Right lobe of liver (tissue), 6 donors: ENCODE results near the gene MSGN1. TPM values are rescaled to one million over a fixed set of nuclear protein-coding genes. Genes with fewer than 3 reads are reported as not detected.

ENCODE experiments used
- ATAC-seq, 4 donors: fragments of 200-7000 bp; cut with Tn5 transposase; one replicate each; pipeline ENCODE4 v1.9.1; 2020; ENCODE audit warnings: mild to moderate bottlenecking in 4 of 4, moderate library complexity in 4 of 4
- DNase-seq, 3 donors: peaks; one replicate each; pipeline ENCODE4 v3.0.0-alpha.2; 2020
- H3K27ac ChIP-seq, 3 donors: fragments of 200-600 bp; one replicate each; pipeline ENCODE4 v1.8.0; 2022
- H3K27me3 ChIP-seq, 2 donors: fragments of 200-600 bp; one replicate each; pipeline ENCODE4 v1.8.0; 2022
- H3K36me3 ChIP-seq, 4 donors: fragments of 200-600 bp; sonication (generic) in 1 of 4; one replicate each; pipeline versions ENCODE4 v1.5.1 to v1.8.0; 2017 to 2022; ENCODE audit warnings: control low read depth in 1 of 4
- H3K4me1 ChIP-seq, 4 donors: fragments of 200-600 bp; sonication (generic) in 1 of 4; one replicate each; pipeline versions ENCODE4 v1.5.1 to v1.8.0; 2017 to 2022; ENCODE audit warnings: control low read depth in 1 of 4
- H3K4me3 ChIP-seq, 3 donors: fragments of 200-600 bp; one replicate each; pipeline ENCODE4 v1.8.0; 2022
- H3K9me3 ChIP-seq, 4 donors: fragments of 200-600 bp; sonication (generic) in 1 of 4; one replicate each; pipeline versions ENCODE4 v1.5.1 to v1.8.0; 2017 to 2022; ENCODE audit warnings: control low read depth in 1 of 4
- POLR2A ChIP-seq: fragments of 450-650 bp; IDR thresholded peaks from one replicate; pipeline ENCODE4 v1.6.1; 2017; ENCODE audit warnings: antibody characterized with exemption, mild to moderate bottlenecking
- WGBS: methylation state at CpG from one replicate; pipeline ENCODE4 v1.1.6; 2018; ENCODE audit warnings: low coverage, low lambda C conversion rate; ENCODE audit not compliant: insufficient coverage; ENCODE audit errors: missing lambda C conversion rate; 5-methylcytosine and 5-hydroxymethylcytosine counted together
- intact Hi-C, 2 donors: fragments of 100-400 bp; cut with DNase I; formaldehyde crosslinking; loops; one replicate each; pipeline versions ENCODE4 v1.11.2 to v1.14.1; 2022
- total RNA-seq, 6 experiments: library from RNA; depleted of rRNA in 2 of 6; stranded (reverse); fragments of >200 nt in 2 of 6; fragmentation: NEBNext Ultra II Directional in 3 of 6; extraction: Animal tissue kit (Norgen Biotek cat#: 25700) in 3 of 6; gene quantifications; one replicate each; pipeline versions ENCODE4 v1.1.0 to v1.2.4, GENCODE V29; 2016 to 2023
- TF ChIP-seq, protein P1 (sequence below), 4 donors: fragments of 200-600 bp in 3 of 4; fragments of 450-650 bp in 1 of 4; IDR thresholded peaks; one replicate each; pipeline versions ENCODE4 v1.5.1 to v1.8.0; 2016 to 2022; ENCODE audit warnings: antibody characterized with exemption in 4 of 4, mild to moderate bottlenecking in 2 of 4
- donor health status: DM: no; HTN: yes; CAD: no.
- donor health status: DM: no; HTN: no; CAD: no.
- donor health status: DM: no; HTN: no; CAD: no.
- donor health status: DM: no; HTN: yes; CAD: no.
- donor health status: DM: no; HTN: yes; CAD: no.

MSGN1 gene
- total RNA-seq, 6 experiments from 2014 or later: not detected

DNA sequence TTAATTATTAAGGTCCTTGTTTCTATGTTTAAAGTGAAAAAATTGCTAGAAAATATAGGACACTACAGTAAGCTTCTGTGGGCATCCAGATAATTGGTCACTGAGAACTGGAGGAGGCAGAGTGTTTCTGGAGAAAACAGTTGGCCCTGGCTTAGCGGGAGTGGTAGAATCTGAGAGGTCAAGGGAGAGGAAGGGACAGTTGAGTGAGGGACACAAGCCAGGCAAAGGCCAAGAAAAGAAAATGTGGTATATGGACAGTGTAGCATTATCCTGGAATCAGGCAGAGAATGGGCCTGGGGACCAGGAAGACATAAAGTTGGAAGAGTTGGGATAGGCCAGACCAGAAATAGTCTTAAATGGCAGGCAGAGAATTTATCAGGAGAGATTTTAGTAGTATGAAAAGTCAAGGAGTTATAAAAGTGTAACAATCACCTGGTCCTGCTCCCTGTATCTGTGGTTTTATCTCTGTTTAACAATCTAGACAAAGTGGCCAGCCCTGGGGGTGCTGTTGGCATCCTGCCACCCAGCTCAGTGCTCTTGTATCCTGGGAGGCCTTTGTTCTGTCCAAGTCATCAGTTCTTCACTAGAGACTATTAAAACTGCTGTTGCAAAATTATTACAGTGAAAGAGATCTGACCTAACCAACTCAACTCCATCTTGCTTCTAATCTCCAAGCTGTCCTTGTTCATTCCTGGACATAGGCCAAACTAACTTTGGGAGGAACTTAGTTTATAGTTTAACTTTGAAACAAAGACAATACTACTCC, 15.4 kb upstream of the MSGN1 start:
- intact Hi-C loops: no loop called here
- no peak for DNase-seq
- TF ChIP-seq, protein P1, sequence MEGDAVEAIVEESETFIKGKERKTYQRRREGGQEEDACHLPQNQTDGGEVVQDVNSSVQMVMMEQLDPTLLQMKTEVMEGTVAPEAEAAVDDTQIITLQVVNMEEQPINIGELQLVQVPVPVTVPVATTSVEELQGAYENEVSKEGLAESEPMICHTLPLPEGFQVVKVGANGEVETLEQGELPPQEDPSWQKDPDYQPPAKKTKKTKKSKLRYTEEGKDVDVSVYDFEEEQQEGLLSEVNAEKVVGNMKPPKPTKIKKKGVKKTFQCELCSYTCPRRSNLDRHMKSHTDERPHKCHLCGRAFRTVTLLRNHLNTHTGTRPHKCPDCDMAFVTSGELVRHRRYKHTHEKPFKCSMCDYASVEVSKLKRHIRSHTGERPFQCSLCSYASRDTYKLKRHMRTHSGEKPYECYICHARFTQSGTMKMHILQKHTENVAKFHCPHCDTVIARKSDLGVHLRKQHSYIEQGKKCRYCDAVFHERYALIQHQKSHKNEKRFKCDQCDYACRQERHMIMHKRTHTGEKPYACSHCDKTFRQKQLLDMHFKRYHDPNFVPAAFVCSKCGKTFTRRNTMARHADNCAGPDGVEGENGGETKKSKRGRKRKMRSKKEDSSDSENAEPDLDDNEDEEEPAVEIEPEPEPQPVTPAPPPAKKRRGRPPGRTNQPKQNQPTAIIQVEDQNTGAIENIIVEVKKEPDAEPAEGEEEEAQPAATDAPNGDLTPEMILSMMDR (IDR thresholded peaks at IDR 0.05): no peak
- TF ChIP-seq POLR2A: no peak
- Histone ChIP-seq H3K4me1 (no peaks in the 10 kb centered on the region), H3K4me3 (no peak overlapping the region), H3K9me3 (no peaks in the 10 kb centered on the region), H3K27me3 (no peaks in the 10 kb centered on the region), H3K36me3 (no peaks in the 10 kb centered on the region), H3K27ac (no peak overlapping the region)
- ATAC-seq: no peak
- 86% methylated on average over 1 of the region's 1 CpG for WGBS

DNA sequence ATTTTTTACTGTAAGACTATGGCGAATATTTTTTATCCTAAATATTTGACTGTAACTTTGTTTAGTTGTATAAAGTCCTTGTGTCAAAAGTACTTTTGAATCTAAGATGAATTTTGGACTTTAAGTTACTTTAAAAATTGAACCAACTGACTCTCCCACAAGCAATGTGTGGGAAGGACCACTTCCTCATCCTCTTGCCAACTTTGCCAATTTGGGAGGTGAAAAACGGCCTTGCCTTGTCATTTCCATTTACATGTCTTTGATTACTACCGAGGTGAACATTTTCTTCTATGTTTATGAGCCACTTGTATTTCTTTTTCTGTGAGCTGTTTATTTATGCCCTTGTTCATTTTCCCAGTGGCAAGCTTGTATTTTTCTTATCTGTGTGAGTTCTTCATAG, 12.8 kb upstream of the MSGN1 start:
- ATAC-seq (no peak), DNase-seq (no peak)
- intact Hi-C loops: no loop called here
- no peaks in the 10 kb centered on the region for H3K9me3 ChIP-seq
- H3K27me3 ChIP-seq: no peaks in the 10 kb centered on the region
- no peak overlapping the region for H3K4me3 ChIP-seq
- H3K36me3 ChIP-seq: no peaks in the 10 kb centered on the region
- TF ChIP-seq, protein P1 (IDR thresholded peaks at IDR 0.05): no peak
- TF ChIP-seq POLR2A: no peak
- no peak overlapping the region for H3K27ac ChIP-seq
- WGBS: 49% methylated on average over 3 of the region's 3 CpGs
- H3K4me1 ChIP-seq: no peaks in the 10 kb centered on the region

DNA sequence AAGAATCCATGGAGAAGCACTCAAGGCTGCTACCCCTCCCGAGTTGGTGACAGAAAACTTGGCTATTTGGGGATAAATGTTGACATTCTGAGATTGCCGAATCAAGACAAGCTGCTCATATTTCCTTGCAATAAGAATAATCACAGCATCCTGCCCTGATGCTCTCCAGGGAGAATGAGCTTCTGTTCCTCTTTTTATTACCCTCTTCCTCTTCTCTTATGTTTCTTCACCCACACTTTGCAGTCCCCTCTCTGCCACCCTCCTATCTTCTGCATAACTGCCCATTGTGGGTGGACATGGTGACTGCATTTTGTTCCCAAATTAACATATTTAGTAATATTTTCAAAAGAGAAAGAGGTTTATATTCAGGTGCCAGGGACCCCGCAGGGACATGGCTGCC, 11.9 kb upstream of the MSGN1 start:
- Histone ChIP-seq H3K4me1 (no peaks in the 10 kb centered on the region), H3K27me3 (no peaks in the 10 kb centered on the region), H3K4me3 (no peak overlapping the region), H3K36me3 (no peaks in the 10 kb centered on the region), H3K9me3 (no peaks in the 10 kb centered on the region), H3K27ac (no peak overlapping the region)
- DNase-seq (no peak), ATAC-seq (peak in 1 of 4 donors; percentile 51)
- intact Hi-C loops: no loop called here
- WGBS: 42% methylated on average over 3 of the region's 3 CpGs
- TF ChIP-seq POLR2A: no peak
- TF ChIP-seq, protein P1 (IDR thresholded peaks at IDR 0.05): no peak

DNA sequence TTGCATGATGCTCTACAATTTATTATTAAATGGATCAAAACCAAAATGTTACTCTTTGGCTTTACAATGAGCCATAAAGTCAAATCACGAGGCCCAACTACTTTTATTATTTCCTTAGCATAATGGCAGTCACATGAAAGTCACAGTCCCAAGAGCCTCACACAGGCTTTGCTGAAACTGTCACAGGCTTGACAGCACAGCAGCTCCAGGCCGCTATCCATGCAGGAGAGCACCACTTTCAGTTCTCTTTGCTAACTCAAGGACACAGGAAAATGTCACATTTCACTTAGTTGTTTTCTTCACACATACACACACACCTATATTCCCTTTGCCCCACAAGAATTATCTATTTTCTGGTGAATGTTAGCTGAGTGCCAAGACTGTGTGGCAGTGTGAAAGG, 11.1 kb upstream of the MSGN1 start:
- ATAC-seq: peak in 1 of 4 donors; percentile 61

More for the DNA sequence above, 11.1 kb upstream of the MSGN1 start:
- no peak for DNase-seq
- H3K9me3 ChIP-seq: no peaks in the 10 kb centered on the region
- intact Hi-C loops: no loop called here
- H3K4me1 ChIP-seq: no peaks in the 10 kb centered on the region
- TF ChIP-seq, protein P1 (IDR thresholded peaks at IDR 0.05): no peak
- TF ChIP-seq POLR2A: no peak
- H3K27ac ChIP-seq: no peak overlapping the region
- no peaks in the 10 kb centered on the region for H3K27me3 ChIP-seq
- no peak overlapping the region for H3K4me3 ChIP-seq
- 48% methylated on average over 2 of the region's 2 CpGs for WGBS
- no peaks in the 10 kb centered on the region for H3K36me3 ChIP-seq
